Upper lobe of left lung (tissue), 6 donors: ENCODE measurements around the gene MTG2. TPM values are rescaled to one million over a fixed set of nuclear protein-coding genes. Genes with fewer than 3 reads are reported as not detected.

Experiments used
- ATAC-seq, 2 donors: fragments of 200-7000 bp; cut with Tn5 transposase; one replicate each; pipeline ENCODE4 v1.9.1; 2022; ENCODE audit warnings: mild to moderate bottlenecking in 2 of 2, moderate library complexity in 2 of 2; ENCODE audit not compliant: low FRiP score in 2 of 2
- DNase-seq, 2 donors: peaks; one replicate each; pipeline ENCODE4 v3.0.0-alpha.2; 2019 to 2020
- H3K27ac ChIP-seq, 4 donors: fragments of 200-600 bp; sonication (generic); one replicate each; pipeline ENCODE4 v1.5.1; 2016 to 2019
- H3K27me3 ChIP-seq, 4 donors: fragments of 200-600 bp; sonication (generic); one replicate each; pipeline ENCODE4 v1.5.1; 2017 to 2019
- H3K36me3 ChIP-seq, 4 donors: fragments of 200-600 bp; sonication (generic); one replicate each; pipeline ENCODE4 v1.5.1; 2016 to 2019
- H3K4me1 ChIP-seq, 4 donors: fragments of 200-600 bp; sonication (generic); one replicate each; pipeline ENCODE4 v1.5.1; 2018 to 2019
- H3K4me3 ChIP-seq, 4 donors: fragments of 200-600 bp; sonication (generic); one replicate each; pipeline ENCODE4 v1.5.1; 2017 to 2019; ENCODE audit warnings: mild to moderate bottlenecking in 2 of 4, moderate library complexity in 1 of 4
- H3K9me3 ChIP-seq, 4 donors: fragments of 200-600 bp; sonication (generic); one replicate each; pipeline ENCODE4 v1.5.1; 2018 to 2019
- EP300 ChIP-seq, 4 donors: sonication (generic); formaldehyde crosslinking; IDR thresholded peaks; one replicate each; pipeline ENCODE4 v1.5.1; 2017; ENCODE audit warnings: antibody characterized with exemption in 4 of 4, control low read depth in 2 of 4
- POLR2A ChIP-seq, 4 donors: fragments of 450-650 bp; IDR thresholded peaks; one replicate each; pipeline ENCODE4 v1.5.1; 2016 to 2017; ENCODE audit warnings: antibody characterized with exemption in 4 of 4, mild to moderate bottlenecking in 2 of 4
- POLR2AphosphoS5 ChIP-seq, 2 donors: sonication (generic); formaldehyde crosslinking; IDR thresholded peaks; one replicate each; pipeline ENCODE4 v1.5.1; 2017; ENCODE audit warnings: antibody characterized with exemption in 2 of 2
- WGBS, 2 donors: methylation state at CpG; one replicate each; pipeline ENCODE4 v1.1.5; 2017 to 2018; 5-methylcytosine and 5-hydroxymethylcytosine counted together
- total RNA-seq, 6 donors: library from RNA; depleted of rRNA in 4 of 6; stranded (reverse); fragments of >200 nt in 4 of 6; gene quantifications; one replicate each; pipeline versions ENCODE4 v1.1.0 to v1.2.1, GENCODE V29; 2016 to 2021
- TF ChIP-seq, protein P1 (sequence below), 6 experiments: fragments of 450-650 bp in 4 of 6; fragments of 200-600 bp in 2 of 6; sonication (generic) in 2 of 6; IDR thresholded peaks; one replicate each; pipeline ENCODE4 v1.5.1; 2016 to 2019; ENCODE audit warnings: antibody characterized with exemption in 6 of 6
- donor health status: DM: no; HTN: no; CAD: no; lungs with moderate emphysema.
- donor health status: DM: no; HTN: yes; CAD: no; lungs with severe emphysema.

Gene MTG2
- total RNA-seq, 6 donors from 2014 or later, result 28.3 to 42.3 (median 32.0) TPM

DNA sequence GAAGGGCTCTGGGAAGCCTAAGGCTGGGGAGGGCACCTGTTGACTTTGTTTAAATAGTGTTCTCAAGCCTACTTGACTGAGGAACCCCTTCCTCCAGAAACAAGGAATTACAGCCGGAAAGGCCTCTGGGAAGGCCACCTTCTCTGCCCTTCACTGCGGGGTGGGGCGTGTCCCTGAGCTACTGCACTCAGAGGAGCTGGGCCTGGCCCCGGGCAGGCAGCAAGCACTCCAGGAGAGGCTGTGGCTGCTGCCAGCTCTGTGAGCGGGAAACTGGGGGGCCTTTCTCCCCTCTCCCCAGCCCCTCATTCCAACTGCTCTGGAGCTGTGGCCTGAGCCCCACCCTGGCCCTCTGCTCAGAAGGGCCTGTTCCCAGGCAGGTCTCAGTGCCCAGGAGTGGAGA is 51.5 kb downstream of the MTG2 start:
- Histone ChIP-seq H3K27ac (no peak overlapping the region), H3K4me1 (peaks cover 4 to 15% (median 8%) of the 10 kb centered on the region in 4 donors), H3K36me3 (no peaks in the 10 kb centered on the region), H3K4me3 (no peak overlapping the region), H3K27me3 (no peaks in the 10 kb centered on the region), H3K9me3 (no peaks in the 10 kb centered on the region)
- no peak for ATAC-seq
- 45% methylated on average over 5 of the region's 5 CpGs; no CpG with 5 or more reads in 1 of the 2 donors for WGBS, 2 donors
- DNase-seq, result peak in 1 of 2 donors; percentile 68
- TF ChIP-seq POLR2A (IDR thresholded peaks at IDR 0.05), result no peak
- TF ChIP-seq, protein P1, sequence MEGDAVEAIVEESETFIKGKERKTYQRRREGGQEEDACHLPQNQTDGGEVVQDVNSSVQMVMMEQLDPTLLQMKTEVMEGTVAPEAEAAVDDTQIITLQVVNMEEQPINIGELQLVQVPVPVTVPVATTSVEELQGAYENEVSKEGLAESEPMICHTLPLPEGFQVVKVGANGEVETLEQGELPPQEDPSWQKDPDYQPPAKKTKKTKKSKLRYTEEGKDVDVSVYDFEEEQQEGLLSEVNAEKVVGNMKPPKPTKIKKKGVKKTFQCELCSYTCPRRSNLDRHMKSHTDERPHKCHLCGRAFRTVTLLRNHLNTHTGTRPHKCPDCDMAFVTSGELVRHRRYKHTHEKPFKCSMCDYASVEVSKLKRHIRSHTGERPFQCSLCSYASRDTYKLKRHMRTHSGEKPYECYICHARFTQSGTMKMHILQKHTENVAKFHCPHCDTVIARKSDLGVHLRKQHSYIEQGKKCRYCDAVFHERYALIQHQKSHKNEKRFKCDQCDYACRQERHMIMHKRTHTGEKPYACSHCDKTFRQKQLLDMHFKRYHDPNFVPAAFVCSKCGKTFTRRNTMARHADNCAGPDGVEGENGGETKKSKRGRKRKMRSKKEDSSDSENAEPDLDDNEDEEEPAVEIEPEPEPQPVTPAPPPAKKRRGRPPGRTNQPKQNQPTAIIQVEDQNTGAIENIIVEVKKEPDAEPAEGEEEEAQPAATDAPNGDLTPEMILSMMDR (IDR thresholded peaks at IDR 0.05), result no peak
- no peak for TF ChIP-seq POLR2AphosphoS5 (IDR thresholded peaks at IDR 0.05)
- no peak for TF ChIP-seq EP300 (IDR thresholded peaks at IDR 0.05)

DNA sequence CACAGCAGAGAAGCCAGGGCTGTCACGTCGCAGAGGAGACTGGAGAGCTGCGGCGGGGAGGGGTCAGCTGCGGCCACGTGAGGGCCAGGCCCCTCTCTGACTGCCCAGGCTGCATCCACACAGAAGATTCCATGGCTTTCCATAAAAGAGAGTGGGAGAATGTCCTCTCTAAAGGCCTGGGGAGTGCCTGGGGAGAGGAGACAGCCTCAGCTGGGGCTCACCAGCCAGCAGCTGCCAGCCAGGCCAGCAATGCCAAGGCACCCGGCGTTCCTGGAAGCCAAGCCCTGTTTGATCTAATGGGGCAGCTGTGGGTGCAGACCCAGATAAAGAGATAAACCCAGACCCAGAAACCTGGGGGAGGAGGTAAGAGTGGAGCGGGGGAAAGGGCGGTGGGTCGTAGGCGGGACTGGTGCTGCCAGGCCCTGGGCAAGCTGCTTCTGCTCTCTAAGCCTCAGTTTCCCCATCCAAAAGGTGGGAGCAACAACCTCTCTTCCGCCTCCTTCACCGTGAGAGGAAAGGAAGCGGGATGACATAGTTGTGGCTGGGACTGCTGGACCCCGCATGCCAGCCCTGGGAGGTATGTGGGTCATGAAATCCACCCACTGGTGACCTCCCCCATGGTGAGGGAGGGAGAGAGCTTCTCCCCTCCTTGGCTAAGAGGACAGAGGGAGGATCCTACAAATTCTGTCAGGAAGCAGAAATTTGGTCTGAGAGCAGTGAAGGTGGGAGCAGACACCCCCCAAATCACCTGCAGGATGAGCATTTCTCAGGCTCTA is 52.4 kb downstream of the MTG2 start:
- no peak overlapping the region for H3K4me3 ChIP-seq
- no peaks in the 10 kb centered on the region for H3K9me3 ChIP-seq
- no peaks in the 10 kb centered on the region for H3K36me3 ChIP-seq
- DNase-seq (no peak), ATAC-seq (no peak)
- peaks cover 12 to 24% (median 17%) of the 10 kb centered on the region in 4 donors for H3K4me1 ChIP-seq
- H3K27me3 ChIP-seq, result no peaks in the 10 kb centered on the region
- 65 to 74% methylated on average over 16 of the region's 16 CpGs for WGBS, 2 donors
- no peak overlapping the region for H3K27ac ChIP-seq
- TF ChIP-seq POLR2A (IDR thresholded peaks at IDR 0.05), result no peak
- no peak for TF ChIP-seq EP300 (IDR thresholded peaks at IDR 0.05)
- TF ChIP-seq, protein P1 (IDR thresholded peaks at IDR 0.05), result no peak
- no peak for TF ChIP-seq POLR2AphosphoS5 (IDR thresholded peaks at IDR 0.05)

DNA sequence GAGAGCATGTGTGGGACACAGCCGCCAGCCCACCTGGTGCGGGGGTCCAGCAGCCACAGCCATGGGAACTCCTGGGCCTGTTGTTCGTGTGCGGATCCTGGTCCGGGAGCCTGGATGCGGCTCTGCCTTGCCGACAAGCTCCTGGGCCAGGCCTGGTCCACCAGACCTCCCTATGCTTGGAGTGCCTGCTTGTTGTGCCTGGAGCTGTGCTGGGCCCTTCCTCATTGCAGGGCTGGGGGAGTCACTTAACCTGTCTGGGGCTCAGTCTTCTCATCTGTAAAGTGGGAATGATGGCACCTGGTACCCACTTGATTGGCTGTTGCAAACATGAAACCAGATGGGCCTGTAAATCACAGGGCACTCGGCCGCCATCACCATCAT is 52.9 kb downstream of the MTG2 start:
- H3K27me3 ChIP-seq, result no peaks in the 10 kb centered on the region
- ATAC-seq (no peak), DNase-seq (no peak)
- peaks cover 12 to 27% (median 20%) of the 10 kb centered on the region in 4 donors for H3K4me1 ChIP-seq
- H3K27ac ChIP-seq, result no peak overlapping the region
- no peaks in the 10 kb centered on the region for H3K36me3 ChIP-seq
- TF ChIP-seq POLR2A (IDR thresholded peaks at IDR 0.05), result no peak
- TF ChIP-seq POLR2AphosphoS5 (IDR thresholded peaks at IDR 0.05), result no peak
- TF ChIP-seq EP300 (IDR thresholded peaks at IDR 0.05), result no peak
- TF ChIP-seq, protein P1 (IDR thresholded peaks at IDR 0.05), result no peak
- no peak overlapping the region for H3K4me3 ChIP-seq
- 92 to 94% methylated on average over 4 to 9 of the region's 9 CpGs for WGBS, 2 donors
- no peaks in the 10 kb centered on the region for H3K9me3 ChIP-seq

DNA sequence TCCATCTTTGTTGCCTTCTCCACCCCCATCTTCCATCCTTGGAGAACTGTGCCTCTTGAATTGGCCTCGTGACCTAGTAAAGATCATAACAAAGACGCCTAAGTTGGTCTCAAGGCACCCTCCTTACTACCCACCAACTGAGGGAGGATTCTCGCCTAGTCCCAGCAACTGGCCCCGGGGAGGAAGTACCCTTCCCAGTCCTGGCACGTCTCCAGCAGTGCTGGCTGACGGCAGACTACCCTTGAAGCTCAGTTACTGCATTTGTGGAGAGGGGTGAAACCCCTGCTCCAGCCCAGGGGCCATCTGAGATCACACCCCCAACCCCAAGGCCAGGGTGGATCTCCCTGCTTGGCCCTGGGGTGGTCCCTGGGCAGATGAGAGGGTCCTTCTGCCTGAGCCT is 53.4 kb downstream of the MTG2 start:
- ATAC-seq, result no peak
- TF ChIP-seq POLR2AphosphoS5 (IDR thresholded peaks at IDR 0.05) (no peak), EP300 (IDR thresholded peaks at IDR 0.05) (no peak), POLR2A (IDR thresholded peaks at IDR 0.05) (no peak)
- TF ChIP-seq, protein P1 (IDR thresholded peaks at IDR 0.05), result no peak
- H3K36me3 ChIP-seq, result no peaks in the 10 kb centered on the region
- H3K27ac ChIP-seq, result no peak overlapping the region
- DNase-seq, result no peak
- H3K4me3 ChIP-seq, result no peak overlapping the region
- no peaks in the 10 kb centered on the region for H3K9me3 ChIP-seq
- WGBS, 2 donors, result 49 to 60% methylated on average over 6 of the region's 6 CpGs
- H3K27me3 ChIP-seq, result no peaks in the 10 kb centered on the region
- peaks cover 12 to 32% (median 20%) of the 10 kb centered on the region in 4 donors for H3K4me1 ChIP-seq
